GM12801 (cell line): Measurements from ENCODE around the gene SLC25A10.

Source experiments
- TF ChIP-seq, protein P1 (sequence below): IDR thresholded peaks from one replicate; pipeline ENCODE4 v1.5.1; 2011; ENCODE audit warnings: control low read depth; ENCODE audit not compliant: insufficient read length; ENCODE audit errors: extremely low read depth

The SLC25A10 gene

DNA sequence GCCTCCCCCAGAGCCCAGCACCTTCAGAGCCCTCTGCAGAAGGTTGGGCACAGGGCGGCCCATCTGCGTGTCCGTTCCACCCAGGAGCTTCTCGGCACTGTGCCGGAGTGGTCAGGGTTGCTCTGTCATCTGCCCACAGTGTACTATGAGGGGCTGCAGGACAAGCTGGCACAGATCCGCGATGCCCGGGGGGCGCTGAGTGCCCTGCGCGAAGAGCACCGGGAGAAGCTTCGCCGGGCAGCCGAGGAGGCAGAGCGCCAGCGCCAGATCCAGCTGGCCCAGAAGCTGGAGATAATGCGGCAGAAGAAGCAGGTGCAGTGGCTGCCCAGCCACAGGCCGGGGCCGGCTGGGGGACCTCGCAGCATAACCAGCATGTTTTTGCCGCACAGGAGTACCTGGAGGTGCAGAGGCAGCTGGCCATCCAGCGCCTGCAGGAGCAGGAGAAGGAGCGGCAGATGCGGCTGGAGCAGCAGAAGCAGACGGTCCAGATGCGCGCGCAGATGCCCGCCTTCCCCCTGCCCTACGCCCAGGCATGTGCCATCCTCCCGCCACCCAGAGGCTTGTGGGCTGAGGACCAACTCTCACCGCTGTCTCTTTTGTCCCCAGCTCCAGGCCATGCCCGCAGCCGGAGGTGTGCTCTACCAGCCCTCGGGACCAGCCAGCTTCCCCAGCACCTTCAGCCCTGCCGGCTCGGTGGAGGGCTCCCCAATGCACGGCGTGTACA, 15.7 kb upstream of the SLC25A10 start:
- TF ChIP-seq, protein P1, sequence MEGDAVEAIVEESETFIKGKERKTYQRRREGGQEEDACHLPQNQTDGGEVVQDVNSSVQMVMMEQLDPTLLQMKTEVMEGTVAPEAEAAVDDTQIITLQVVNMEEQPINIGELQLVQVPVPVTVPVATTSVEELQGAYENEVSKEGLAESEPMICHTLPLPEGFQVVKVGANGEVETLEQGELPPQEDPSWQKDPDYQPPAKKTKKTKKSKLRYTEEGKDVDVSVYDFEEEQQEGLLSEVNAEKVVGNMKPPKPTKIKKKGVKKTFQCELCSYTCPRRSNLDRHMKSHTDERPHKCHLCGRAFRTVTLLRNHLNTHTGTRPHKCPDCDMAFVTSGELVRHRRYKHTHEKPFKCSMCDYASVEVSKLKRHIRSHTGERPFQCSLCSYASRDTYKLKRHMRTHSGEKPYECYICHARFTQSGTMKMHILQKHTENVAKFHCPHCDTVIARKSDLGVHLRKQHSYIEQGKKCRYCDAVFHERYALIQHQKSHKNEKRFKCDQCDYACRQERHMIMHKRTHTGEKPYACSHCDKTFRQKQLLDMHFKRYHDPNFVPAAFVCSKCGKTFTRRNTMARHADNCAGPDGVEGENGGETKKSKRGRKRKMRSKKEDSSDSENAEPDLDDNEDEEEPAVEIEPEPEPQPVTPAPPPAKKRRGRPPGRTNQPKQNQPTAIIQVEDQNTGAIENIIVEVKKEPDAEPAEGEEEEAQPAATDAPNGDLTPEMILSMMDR: no peak

- TF ChIP-seq, protein P1: no peak
Observed at GRCh38 chr17:81697261-81698044, 14.6 kb upstream of the SLC25A10 start.

GRCh38 chr17:81700353-81701287, 11.5 kb upstream of the SLC25A10 start:
- TF ChIP-seq, protein P1: no peak

- TF ChIP-seq, protein P1: no peak
Observed at GRCh38 chr17:81701288-81702071, 10.6 kb upstream of the SLC25A10 start.

- TF ChIP-seq, protein P1: no peak
Observed at GRCh38 chr17:81702934-81703746, 8.9 kb upstream of the SLC25A10 start, which contains the start of gene MRPL12. Gene MRPL12, plus strand, starts transcription at chr17:81703367. Its CDS starts 135 bp downstream, at chr17:81703502.
